Activated naive CD4-positive, alpha-beta T cell treated with anti-CD3 and anti-CD28 coated beads for 36 hours (primary cell): ENCODE results near the gene SRGAP3. TPM values are rescaled to one million over a fixed set of nuclear protein-coding genes. Genes with fewer than 3 reads are reported as not detected.
"Not testable (repeated sequence)": the region's sequence is repeated elsewhere in the genome, so short reads cannot be mapped to it uniquely, and the experiment has no call there.

ENCODE experiments used
- CTCF ChIA-PET: fragments of 350-600 bp; sonication (Branson Sonifier 250); formaldehyde crosslinking; loops from one replicate; lab custom pipeline; 2021; ENCODE audit warnings: antibody characterized with exemption; lab: Charles Lee
- DNase-seq: peaks from one replicate; pipeline ENCODE4 v3.0.0-alpha.2; 2020
- H3K27ac Mint-ChIP-seq: one replicate; pipeline ENCODE4 v1.8.0; 2021; ENCODE audit warnings: mild to moderate bottlenecking, mixed read lengths
- H3K27me3 Mint-ChIP-seq: one replicate; pipeline ENCODE4 v1.8.0; 2021; ENCODE audit warnings: low read depth, mixed read lengths
- H3K36me3 Mint-ChIP-seq: one replicate; pipeline ENCODE4 v1.8.0; 2021; ENCODE audit warnings: low read depth, mixed read lengths
- H3K4me1 Mint-ChIP-seq: one replicate; pipeline ENCODE4 v1.8.0; 2021; ENCODE audit warnings: low read depth, mixed read lengths
- H3K4me3 Mint-ChIP-seq: one replicate; pipeline ENCODE4 v1.8.0; 2021; ENCODE audit warnings: mild to moderate bottlenecking, moderate library complexity, mixed read lengths
- H3K9me3 Mint-ChIP-seq: one replicate; pipeline ENCODE4 v1.8.0; 2021; ENCODE audit warnings: mixed read lengths
- intact Hi-C: fragments of 100-400 bp; cut with micrococcal nuclease; formaldehyde crosslinking; loops from one replicate; pipeline ENCODE4 v1.15.1; 2023
- total RNA-seq, 2 experiments: library from RNA; stranded (reverse); gene quantifications; one replicate each; pipeline ENCODE4 v1.2.3, GENCODE V29; 2021

The SRGAP3 gene
- total RNA-seq: 1 to 10 TPM; 2.4 to 2.5 TPM

DNA sequence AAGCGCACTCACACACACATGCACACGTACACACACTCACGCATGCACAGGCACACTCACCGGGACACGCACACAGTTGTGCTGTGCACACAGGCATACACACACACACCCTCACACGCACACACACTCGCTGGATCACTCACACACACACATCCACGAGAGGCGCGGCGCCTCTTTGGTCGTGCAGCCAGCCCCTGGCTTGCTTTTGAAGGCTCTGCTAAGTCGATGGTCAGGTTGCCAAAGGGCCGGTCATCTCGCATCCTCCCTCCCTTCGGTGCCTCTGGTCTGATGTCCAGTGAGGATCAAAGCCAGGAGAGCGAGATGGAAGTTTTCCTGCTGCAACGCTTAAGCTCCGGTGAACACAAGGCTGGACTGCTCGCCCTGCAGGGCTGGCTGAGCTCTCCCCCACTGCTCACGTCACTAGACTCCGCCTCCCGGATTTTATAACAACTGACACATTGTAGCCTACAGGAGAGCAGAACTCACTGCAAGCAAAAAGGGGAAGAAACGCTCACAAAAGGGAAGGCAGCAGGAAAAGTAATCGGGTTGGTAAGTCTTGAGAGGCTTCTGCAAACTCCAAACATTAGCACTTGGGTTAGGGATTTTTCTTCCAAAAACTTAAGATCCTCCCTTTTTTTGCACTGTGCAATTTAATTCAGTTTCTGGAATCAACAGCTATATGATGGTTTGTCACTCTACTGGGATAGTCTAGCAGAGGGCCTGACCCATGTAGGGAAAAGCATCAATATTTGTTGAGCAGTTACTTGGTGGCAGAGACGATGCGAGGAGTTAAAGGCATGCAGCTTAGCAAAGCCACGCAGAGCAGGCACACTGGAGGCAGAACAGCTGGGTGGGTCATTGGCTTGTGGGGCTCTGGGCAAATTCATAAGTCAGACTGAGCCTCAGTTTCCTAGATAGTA, at the start of gene SRGAP3:
SRGAP3 (minus strand) TSS at position 374 of the 920 bp plus-strand sequence. CDS start 695 bp downstream, outside the sequence.
- peaks cover 17% of the 10 kb centered on the region for H3K4me1 Mint-ChIP-seq
- CTCF ChIA-PET: interaction anchor here (0.6 to 3.9 kb wide), 13 partner anchors 9 to 493 kb away, joined by 3 to 27 read pairs (median 4); no protein-coding TSS in a partner anchor
- H3K36me3 Mint-ChIP-seq: no peaks in the 10 kb centered on the region
- peak within 1 kb of the TSS; percentile 28 for H3K27ac Mint-ChIP-seq
- intact Hi-C loops: loop anchor here (1.0 to 2.0 kb wide), 4 partner anchors 25 to 278 kb away; no protein-coding TSS in a partner anchor
- H3K4me3 Mint-ChIP-seq: peak within 1 kb of the TSS; percentile 77
- peak; percentile 86 for DNase-seq
- no peaks in the 10 kb centered on the region for H3K27me3 Mint-ChIP-seq
- H3K9me3 Mint-ChIP-seq: no peaks in the 10 kb centered on the region

DNA sequence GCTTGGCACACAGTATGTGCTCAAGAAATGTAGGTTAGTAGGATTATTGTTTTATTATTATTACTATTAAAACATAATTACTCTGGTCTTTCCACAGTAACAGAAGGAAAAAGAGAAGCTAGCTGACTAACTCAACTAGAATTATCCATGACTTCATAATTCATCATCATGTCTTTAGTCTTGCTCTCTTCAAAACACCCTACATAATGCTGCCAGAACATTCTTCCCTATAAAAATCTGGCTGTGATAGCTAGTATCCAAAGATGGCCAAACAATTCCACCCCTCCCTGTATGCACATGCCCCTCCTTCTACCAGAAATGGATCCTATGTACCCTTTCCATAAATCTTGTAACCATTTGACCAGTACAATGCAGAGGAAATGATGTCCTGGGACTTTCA, 48.8 kb upstream of the SRGAP3 start:
- Mint-ChIP-seq H3K4me1 (peaks cover 16% of the 10 kb centered on the region), H3K4me3 (no peak overlapping the region), H3K9me3 (no peaks in the 10 kb centered on the region), H3K36me3 (no peaks in the 10 kb centered on the region), H3K27me3 (peaks cover 4% of the 10 kb centered on the region), H3K27ac (no peak overlapping the region)
- CTCF ChIA-PET: no interaction called here
- intact Hi-C loops: no loop called here
- no peak for DNase-seq

DNA sequence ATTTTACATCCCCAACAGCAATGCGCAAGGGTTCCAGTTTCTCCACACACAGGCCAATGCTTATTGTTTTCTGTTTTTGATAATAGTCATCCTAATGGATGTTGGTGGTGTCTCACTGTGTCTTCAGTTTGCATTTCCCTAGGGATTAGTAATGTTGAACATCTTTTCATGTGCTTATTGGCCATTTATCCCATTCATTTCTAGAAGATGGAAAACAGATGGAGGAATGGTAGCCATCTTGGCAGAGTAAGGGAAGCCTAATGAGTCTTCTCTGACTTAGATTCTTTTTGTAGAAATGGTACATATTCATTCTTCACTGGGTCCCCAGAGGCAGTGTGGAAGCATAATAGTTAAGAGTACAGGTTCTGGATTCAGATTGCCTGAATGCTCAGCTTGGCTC, 46.8 kb upstream of the SRGAP3 start:
- no peak overlapping the region for H3K4me3 Mint-ChIP-seq
- H3K27ac Mint-ChIP-seq: no peak overlapping the region
- intact Hi-C loops: no loop called here
- H3K9me3 Mint-ChIP-seq: no peaks in the 10 kb centered on the region
- CTCF ChIA-PET: interaction anchor here (0.6 kb wide), 1 partner anchor 47 kb away, joined by 3 read pairs; the partner anchor contains the start of gene SRGAP3
- no peaks in the 10 kb centered on the region for H3K36me3 Mint-ChIP-seq
- H3K4me1 Mint-ChIP-seq: peaks cover 1% of the 10 kb centered on the region
- no peak for DNase-seq
- H3K27me3 Mint-ChIP-seq: peaks cover 3% of the 10 kb centered on the region

DNA sequence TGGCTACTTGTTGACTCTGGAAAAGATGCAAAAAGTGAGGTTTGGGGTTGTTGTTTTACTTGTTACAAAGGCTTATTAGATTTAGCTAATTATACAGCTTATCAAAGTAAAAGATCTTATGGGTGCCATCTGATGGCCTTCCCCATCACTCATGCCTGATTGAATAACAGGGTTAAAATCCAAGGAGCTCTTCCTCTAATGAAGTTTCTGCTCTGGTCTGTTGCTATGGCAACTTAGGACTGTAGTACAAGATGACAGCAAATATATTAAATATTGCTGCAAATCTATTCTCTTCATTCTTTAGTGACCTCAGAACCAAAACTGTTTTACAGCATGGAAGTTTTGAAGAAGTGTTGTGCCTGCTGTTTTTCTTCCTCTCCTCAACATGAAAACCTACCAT, 45.6 kb upstream of the SRGAP3 start:
- Mint-ChIP-seq H3K27ac (no peak overlapping the region), H3K27me3 (no peaks in the 10 kb centered on the region), H3K36me3 (no peaks in the 10 kb centered on the region), H3K4me3 (no peak overlapping the region), H3K4me1 (no peaks in the 10 kb centered on the region), H3K9me3 (no peaks in the 10 kb centered on the region)
- intact Hi-C loops: no loop called here
- CTCF ChIA-PET: interaction anchor here (1.5 kb wide), 1 partner anchor 307 kb away, joined by 4 read pairs; no protein-coding TSS in a partner anchor
- no peak for DNase-seq

DNA sequence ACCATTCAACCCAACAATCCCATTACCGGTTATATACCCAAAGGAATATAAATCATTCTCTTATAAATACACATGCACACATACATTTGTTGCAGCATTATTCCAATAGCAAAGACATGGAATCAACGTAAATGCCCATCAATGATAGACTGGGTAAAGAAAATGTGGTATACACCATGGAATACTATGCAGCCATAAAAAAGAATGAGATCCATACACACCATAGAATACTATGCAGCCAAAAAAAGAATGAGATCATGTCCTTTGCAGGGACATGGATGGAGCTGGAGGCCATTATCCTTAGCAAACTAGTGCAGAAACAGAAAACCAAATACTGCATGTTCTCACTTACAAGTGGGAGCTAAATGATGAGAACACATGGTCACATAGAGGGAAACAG, 44.5 kb upstream of the SRGAP3 start:
- H3K4me1 Mint-ChIP-seq, intact Hi-C loops, H3K9me3 Mint-ChIP-seq, DNase-seq, H3K36me3 Mint-ChIP-seq, H3K27me3 Mint-ChIP-seq, H3K4me3 Mint-ChIP-seq, H3K27ac Mint-ChIP-seq: not testable (repeated sequence)
- CTCF ChIA-PET: interaction anchor here (1.5 kb wide), 1 partner anchor 306 kb away, joined by 4 read pairs; no protein-coding TSS in a partner anchor

DNA sequence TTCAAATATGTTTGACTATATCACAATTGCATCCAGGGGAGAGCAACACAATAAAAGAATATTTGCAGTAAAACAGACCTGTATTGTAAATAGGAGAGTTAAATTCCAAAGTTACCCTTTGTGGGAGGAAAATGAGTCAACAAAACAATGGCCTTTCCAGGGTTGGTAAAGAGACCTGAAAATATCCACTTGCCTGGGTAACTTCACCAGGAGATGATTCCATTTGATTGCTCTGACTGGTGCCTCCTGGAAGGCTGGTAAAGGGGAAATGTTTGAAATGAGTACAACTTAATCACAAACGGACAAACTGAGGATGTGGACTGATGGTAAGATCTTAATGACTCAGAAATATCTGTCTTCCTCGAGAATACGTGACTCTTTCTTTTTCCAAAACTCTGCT, 43.6 kb upstream of the SRGAP3 start:
- no peak overlapping the region for H3K27ac Mint-ChIP-seq
- intact Hi-C loops: no loop called here
- CTCF ChIA-PET: interaction anchor here (0.6 kb wide), 1 partner anchor 29 kb away, joined by 3 read pairs; no protein-coding TSS in a partner anchor
- no peaks in the 10 kb centered on the region for H3K36me3 Mint-ChIP-seq
- H3K27me3 Mint-ChIP-seq: no peaks in the 10 kb centered on the region
- H3K9me3 Mint-ChIP-seq: no peaks in the 10 kb centered on the region
- H3K4me1 Mint-ChIP-seq: no peaks in the 10 kb centered on the region
- H3K4me3 Mint-ChIP-seq: no peak overlapping the region
- no peak for DNase-seq

DNA sequence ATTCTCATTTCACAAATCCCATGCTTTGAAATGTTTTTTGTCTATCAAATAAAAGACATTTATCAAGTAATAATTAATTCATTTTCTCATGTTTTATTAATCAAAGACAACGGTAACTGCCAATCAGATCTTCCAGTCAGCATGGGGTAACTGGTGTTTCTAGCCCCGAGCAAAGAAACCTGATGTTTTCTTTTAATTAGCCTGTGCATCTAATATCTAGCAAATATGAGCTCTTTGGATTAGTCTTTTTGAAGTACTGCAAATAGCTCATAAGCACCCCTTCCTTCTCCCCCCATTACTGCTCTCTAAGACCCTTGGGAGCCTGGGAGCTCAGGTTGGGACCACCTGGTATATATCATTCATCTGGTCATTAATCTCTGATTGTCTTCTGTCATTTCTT, 43.1 kb upstream of the SRGAP3 start:
- no peaks in the 10 kb centered on the region for H3K27me3 Mint-ChIP-seq
- no peaks in the 10 kb centered on the region for H3K4me1 Mint-ChIP-seq
- no peaks in the 10 kb centered on the region for H3K9me3 Mint-ChIP-seq
- CTCF ChIA-PET: interaction anchor here (0.6 kb wide), 1 partner anchor 30 kb away, joined by 3 read pairs; no protein-coding TSS in a partner anchor
- DNase-seq: no peak
- intact Hi-C loops: no loop called here
- no peak overlapping the region for H3K27ac Mint-ChIP-seq
- no peak overlapping the region for H3K4me3 Mint-ChIP-seq
- H3K36me3 Mint-ChIP-seq: no peaks in the 10 kb centered on the region

DNA sequence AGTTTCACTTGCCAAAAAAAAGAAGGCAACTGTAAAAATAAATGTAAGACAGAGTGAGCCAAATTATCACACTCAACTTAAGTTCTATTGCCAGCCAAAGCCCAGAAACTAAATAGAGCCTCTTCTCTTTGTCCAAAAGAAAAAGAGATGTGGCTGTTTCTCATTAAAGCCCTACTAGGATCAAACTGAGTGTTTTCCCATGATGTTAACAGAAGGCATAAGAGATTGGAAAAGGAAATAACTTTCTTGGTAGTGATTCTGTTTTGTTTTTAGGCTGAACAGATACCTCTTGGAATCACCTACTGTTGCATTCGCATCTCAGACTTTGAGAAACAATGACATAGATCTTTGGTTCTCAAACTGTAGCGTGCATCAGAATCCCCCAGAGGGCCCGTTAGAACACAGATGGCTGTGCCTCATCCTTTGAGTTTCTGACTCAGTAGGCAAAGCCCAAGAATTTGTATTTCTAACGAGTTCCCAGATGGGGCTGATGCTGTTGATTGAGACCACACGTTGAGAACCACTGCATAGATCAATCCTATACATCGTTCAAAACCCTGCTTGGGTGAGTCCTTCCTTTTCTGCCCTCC, 42.5 kb upstream of the SRGAP3 start:
- CTCF ChIA-PET: no interaction called here
- Mint-ChIP-seq H3K4me3 (no peak overlapping the region), H3K36me3 (no peaks in the 10 kb centered on the region)

DNA sequence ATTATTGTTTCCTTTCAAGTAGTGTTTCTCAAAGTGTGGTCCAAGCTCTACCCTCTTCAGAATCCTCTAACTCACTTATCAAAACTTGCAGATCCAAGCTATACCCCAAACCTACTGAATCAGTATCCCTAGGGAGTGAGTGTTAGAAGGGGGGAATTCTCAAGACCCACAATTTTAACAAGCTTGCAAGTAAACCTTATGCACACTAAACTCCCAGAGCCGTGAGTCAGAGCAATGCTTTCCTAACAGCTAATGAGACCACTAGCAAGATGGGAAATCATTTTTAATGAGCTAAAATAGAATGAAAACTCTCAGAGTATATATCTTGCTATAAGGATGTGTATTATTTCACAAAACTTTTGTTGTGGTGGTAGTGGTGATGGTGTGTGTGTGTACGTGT, 41.1 kb upstream of the SRGAP3 start:
- intact Hi-C loops: no loop called here

More for the DNA sequence above, 42.5 kb upstream of the SRGAP3 start:
- H3K27me3 Mint-ChIP-seq: no peaks in the 10 kb centered on the region
- intact Hi-C loops: no loop called here
- H3K27ac Mint-ChIP-seq: no peak overlapping the region
- H3K4me1 Mint-ChIP-seq: no peaks in the 10 kb centered on the region
- H3K9me3 Mint-ChIP-seq: no peaks in the 10 kb centered on the region
- DNase-seq: no peak

DNA sequence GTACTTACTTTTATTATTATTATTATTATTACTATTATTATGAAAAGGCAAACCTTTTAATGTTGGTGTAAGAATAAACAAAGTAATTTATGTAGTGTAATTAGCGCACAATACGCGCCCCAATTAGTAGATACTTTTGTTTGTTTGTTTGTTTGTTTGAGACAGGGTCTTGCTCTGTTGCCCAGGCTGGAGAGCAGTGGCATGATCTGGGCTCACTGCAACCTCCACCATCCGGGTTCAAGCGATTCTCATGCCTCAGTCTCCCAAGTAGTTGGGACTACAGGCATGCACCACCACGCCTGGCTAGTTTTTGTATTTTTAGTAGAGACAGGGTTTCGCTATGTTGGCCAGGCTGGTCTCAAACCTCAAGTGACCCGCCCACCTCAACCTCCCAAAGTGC, 32.1 kb upstream of the SRGAP3 start:
- H3K27me3 Mint-ChIP-seq, H3K36me3 Mint-ChIP-seq, intact Hi-C loops, DNase-seq, H3K9me3 Mint-ChIP-seq, H3K4me3 Mint-ChIP-seq, H3K4me1 Mint-ChIP-seq, H3K27ac Mint-ChIP-seq: not testable (repeated sequence)
- CTCF ChIA-PET: interaction anchor here (1.8 kb wide), 1 partner anchor 20 kb away, joined by 3 read pairs; no protein-coding TSS in a partner anchor

More for the DNA sequence above, 41.1 kb upstream of the SRGAP3 start:
- CTCF ChIA-PET: interaction anchor here (0.6 to 2.2 kb wide), 4 partner anchors 11 to 319 kb away, joined by 3 to 10 read pairs (median 7); no protein-coding TSS in a partner anchor
- no peak for DNase-seq
- H3K27ac Mint-ChIP-seq: no peak overlapping the region
- no peaks in the 10 kb centered on the region for H3K36me3 Mint-ChIP-seq
- no peak overlapping the region for H3K4me3 Mint-ChIP-seq
- no peaks in the 10 kb centered on the region for H3K27me3 Mint-ChIP-seq
- H3K9me3 Mint-ChIP-seq: no peaks in the 10 kb centered on the region
- H3K4me1 Mint-ChIP-seq: no peaks in the 10 kb centered on the region

DNA sequence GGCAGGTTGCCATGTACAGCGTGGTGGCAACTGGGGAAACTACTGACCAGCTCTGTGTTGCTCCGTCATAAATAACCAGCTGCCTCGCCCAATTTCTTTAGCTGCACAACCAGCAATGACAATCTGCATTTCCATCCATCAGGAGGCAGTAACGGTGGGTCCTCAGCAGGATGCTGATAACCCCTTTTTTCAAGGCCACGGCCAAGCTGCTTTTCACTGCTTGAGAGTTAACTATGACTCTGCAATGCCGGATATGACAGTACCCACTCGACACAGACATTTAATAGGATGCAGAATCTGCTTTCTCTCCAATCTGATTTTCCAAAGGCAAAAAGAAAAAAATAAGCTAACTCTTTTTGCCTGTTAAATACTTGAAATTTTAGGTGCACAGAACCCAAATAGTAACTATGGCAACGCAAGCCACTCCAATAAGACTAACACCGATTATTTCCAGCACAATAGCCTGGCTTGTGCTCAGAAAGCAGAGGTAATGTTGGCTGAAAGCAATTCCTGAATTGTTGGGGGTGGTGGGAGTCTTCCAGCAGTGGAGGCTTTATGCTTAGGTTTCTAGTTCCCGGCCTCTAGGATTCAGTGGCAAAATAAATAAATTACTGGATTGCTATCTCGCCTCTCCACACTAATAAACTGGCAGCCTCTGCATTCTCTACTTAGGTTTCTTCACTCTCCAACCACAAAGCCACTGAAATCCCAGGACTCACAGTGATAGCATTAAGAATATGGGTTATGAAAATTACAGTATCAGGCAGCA, 31.2 kb upstream of the SRGAP3 start:
- Mint-ChIP-seq H3K36me3 (no peaks in the 10 kb centered on the region), H3K27me3 (no peaks in the 10 kb centered on the region), H3K9me3 (no peaks in the 10 kb centered on the region), H3K4me1 (no peaks in the 10 kb centered on the region), H3K27ac (no peak overlapping the region), H3K4me3 (no peak overlapping the region)
- intact Hi-C loops: no loop called here
- CTCF ChIA-PET: interaction anchor here (1.4 kb wide), 1 partner anchor 22 kb away, joined by 5 read pairs; no protein-coding TSS in a partner anchor
- DNase-seq: no peak
